ENCODE results near the gene SMIM35. TPM values are rescaled to one million over a fixed set of nuclear protein-coding genes. Genes with fewer than 3 reads are reported as not detected.

Gene SMIM35
- total RNA-seq, 4 donors from 2014 or later: not detected

DNA sequence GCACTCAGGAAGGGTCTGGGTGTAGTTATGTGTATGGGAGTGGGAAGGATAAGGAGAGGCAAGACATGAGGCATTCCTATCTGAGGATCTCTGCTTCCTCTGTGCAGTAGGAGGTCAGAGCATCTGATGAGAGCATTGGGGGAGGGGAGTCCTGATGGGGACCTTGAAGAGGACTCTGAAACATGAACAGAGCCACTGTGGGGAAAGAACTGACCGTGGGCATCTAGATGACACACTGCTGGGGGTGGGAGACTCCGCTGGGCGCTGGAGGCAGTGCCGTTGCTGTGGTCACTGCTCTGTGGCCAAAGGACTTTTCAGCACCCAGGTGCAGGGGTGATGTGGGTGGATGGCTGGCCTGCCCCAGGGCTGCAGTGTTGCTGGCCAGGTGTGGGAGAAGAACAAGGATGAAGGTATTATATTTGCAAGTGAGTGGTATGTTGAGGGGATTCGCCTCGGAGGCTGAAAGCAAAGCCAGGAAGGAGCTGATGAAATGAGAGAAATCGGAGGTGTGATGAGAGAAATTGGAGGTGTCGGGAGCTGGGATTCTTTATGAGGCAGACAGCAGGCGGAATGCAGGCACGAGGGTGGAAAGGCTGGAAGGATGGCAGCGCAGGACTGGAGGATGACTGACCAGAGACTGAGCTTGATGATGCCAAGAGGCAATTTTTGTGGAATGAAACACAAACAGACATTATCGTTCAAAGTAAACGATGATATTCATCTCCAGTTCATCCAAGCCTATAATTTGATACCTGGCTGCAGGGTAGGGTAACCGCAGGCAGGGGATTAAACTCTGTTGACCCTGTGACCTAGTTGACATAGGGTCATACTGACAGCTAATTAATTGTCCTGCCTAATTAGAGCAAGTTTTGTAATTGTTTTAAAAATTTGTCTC, 29.3 kb downstream of the SMIM35 start:
- H3K4me1 ChIP-seq: peaks cover 8 to 20% of the 10 kb centered on the region in 2 donors
- no peak for DNase-seq
- H3K27me3 ChIP-seq: no peaks in the 10 kb centered on the region
- no peak overlapping the region for H3K27ac ChIP-seq
- TF ChIP-seq POLR2A (IDR thresholded peaks at IDR 0.05): no peak
- TF ChIP-seq CTCF (IDR thresholded peaks at IDR 0.05 in 4 of 5, conservative IDR thresholded peaks at IDR 0.05 in 1 of 5): no peak
- no peaks in the 10 kb centered on the region for H3K9me3 ChIP-seq
- in situ Hi-C loops (cut with MboI; ENCODE audit: low sequenced_read_pairs in 4 of 4) (loop anchor here (10.0 to 25.0 kb wide), 3 partner anchors 113 to 620 kb away; no protein-coding TSS in a partner anchor), intact Hi-C loops (cut with DNase I; ENCODE audit: low total_unique reads) (loop anchor here (10.0 kb wide), 1 partner anchor 113 kb away; no protein-coding TSS in a partner anchor)
- no peaks in the 10 kb centered on the region for H3K36me3 ChIP-seq
- no peak for ATAC-seq
- no peak overlapping the region for H3K4me3 ChIP-seq

- TF ChIP-seq POLR2A (IDR thresholded peaks at IDR 0.05) (no peak), CTCF (IDR thresholded peaks at IDR 0.05 in 4 of 5, conservative IDR thresholded peaks at IDR 0.05 in 1 of 5) (no peak)
- in situ Hi-C loops (cut with MboI; ENCODE audit: low sequenced_read_pairs in 4 of 4): loop anchor here (10.0 to 25.0 kb wide), 3 partner anchors 112 to 620 kb away; no protein-coding TSS in a partner anchor
- intact Hi-C loops (cut with DNase I; ENCODE audit: low total_unique reads): loop anchor here (10.0 kb wide), 1 partner anchor 112 kb away; no protein-coding TSS in a partner anchor
These were observed 30.0 kb downstream of the SMIM35 start for GRCh38 chr11:118056806-118057205.

DNA sequence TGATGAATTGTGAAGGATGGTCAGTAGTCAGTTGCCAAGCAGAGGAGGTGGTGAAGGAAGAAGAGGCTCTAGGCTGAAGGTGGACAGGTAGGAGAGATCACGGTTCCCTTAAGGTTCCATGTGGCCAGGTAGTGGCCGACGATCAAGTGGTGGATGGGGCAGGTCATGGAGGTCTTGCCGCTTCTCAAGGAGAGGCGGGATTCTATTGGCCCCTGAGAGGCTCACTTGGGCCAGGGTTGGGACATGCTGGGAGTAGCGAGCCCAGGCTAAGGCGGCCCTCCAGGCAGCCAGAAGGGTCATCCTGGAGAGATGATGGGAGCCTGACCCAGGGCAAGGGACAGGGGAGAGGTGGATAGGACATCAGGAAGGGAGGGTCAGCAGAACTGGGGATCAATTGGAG, 30.8 kb downstream of the SMIM35 start:
- Histone ChIP-seq H3K9me3 (no peaks in the 10 kb centered on the region), H3K36me3 (no peaks in the 10 kb centered on the region), H3K27ac (no peak overlapping the region), H3K4me3 (no peak overlapping the region), H3K4me1 (peaks cover 3 to 12% of the 10 kb centered on the region in 2 donors), H3K27me3 (no peaks in the 10 kb centered on the region)
- intact Hi-C loops (cut with DNase I; ENCODE audit: low total_unique reads) (loop anchor here (10.0 kb wide), 1 partner anchor 111 kb away; no protein-coding TSS in a partner anchor), in situ Hi-C loops (cut with MboI; ENCODE audit: low sequenced_read_pairs in 4 of 4) (loop anchor here (10.0 to 25.0 kb wide), 3 partner anchors 111 to 619 kb away; no protein-coding TSS in a partner anchor)
- TF ChIP-seq POLR2A (IDR thresholded peaks at IDR 0.05) (no peak), CTCF (IDR thresholded peaks at IDR 0.05 in 4 of 5, conservative IDR thresholded peaks at IDR 0.05 in 1 of 5) (no peak)
- DNase-seq (no peak), ATAC-seq (no peak)

More at GRCh38 chr11:118056806-118057205, 30.0 kb downstream of the SMIM35 start:
- H3K9me3 ChIP-seq: no peaks in the 10 kb centered on the region
- no peak overlapping the region for H3K27ac ChIP-seq
- no peak overlapping the region for H3K4me3 ChIP-seq
- ATAC-seq: no peak
- no peaks in the 10 kb centered on the region for H3K27me3 ChIP-seq
- no peaks in the 10 kb centered on the region for H3K36me3 ChIP-seq
- DNase-seq: no peak
- peaks cover 8 to 19% of the 10 kb centered on the region in 2 donors for H3K4me1 ChIP-seq

DNA sequence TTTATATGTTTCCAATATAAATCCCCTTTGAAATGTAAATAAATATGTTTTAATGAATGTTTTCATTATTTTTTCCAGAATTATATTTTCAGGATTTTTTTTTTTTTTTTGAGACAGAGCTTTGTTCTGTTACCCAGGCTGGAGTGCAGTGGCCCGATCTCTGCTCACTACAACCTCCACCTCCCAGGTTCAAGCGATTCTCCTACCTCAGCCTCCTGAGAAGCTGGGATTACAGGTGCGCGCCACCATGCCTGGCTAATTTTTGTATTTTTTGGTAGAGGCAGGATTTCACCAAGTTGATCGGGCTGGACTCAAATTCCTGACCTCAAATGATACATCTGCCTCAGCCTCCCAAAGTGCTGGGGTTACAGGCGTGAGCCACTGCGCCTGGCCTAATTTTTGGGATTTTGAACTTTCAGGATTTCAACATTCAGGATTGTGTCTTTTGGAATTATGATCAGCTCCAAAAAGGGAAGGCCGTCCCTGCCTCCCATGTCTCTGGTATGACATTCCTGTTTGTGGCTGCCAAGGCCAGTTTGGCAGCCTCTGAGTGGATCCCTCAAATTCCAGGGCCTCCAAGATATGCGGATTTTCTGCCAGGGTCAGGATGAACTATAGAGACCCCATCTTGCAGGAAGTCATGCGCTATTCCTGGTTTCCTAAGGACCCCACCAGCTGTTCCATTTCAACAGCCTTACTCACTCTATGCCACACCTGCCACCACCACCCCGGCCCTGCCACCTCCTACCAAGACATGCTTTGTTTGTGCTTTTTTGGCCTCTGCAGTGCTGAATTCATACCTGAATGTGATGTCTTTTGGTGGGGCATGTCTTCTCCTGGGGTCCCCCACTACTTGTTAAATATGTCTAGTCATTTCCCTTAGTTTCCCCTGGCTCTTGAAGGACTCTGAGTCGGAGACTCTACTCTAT, 31.8 kb downstream of the SMIM35 start:
- DNase-seq: no peak
- in situ Hi-C loops (cut with MboI; ENCODE audit: low sequenced_read_pairs in 4 of 4): loop anchor here (10.0 to 25.0 kb wide), 3 partner anchors 110 to 618 kb away; no protein-coding TSS in a partner anchor
- TF ChIP-seq CTCF (IDR thresholded peaks at IDR 0.05 in 4 of 5, conservative IDR thresholded peaks at IDR 0.05 in 1 of 5): no peak
- no peak for TF ChIP-seq POLR2A (IDR thresholded peaks at IDR 0.05)

More for the DNA sequence above, 31.8 kb downstream of the SMIM35 start:
- no peak for ATAC-seq
- H3K27me3 ChIP-seq: no peaks in the 10 kb centered on the region
- H3K9me3 ChIP-seq: no peaks in the 10 kb centered on the region
- no peaks in the 10 kb centered on the region for H3K36me3 ChIP-seq
- intact Hi-C loops (cut with DNase I; ENCODE audit: low total_unique reads): loop anchor here (10.0 kb wide), 1 partner anchor 110 kb away; no protein-coding TSS in a partner anchor
- no peak overlapping the region for H3K4me3 ChIP-seq
- H3K4me1 ChIP-seq: peaks cover 0 to 3% of the 10 kb centered on the region in 2 donors
- no peak overlapping the region for H3K27ac ChIP-seq

All from gastrocnemius medialis (tissue), 4 donors.